ENCODE results near the gene ILKAP.

ILKAP gene

GRCh38 chr2:238203094-238203972 lies at the start of gene ILKAP:
Gene ILKAP (minus strand): TSS chr2:238203695. CDS start chr2:238203553, 142 bp downstream.
- in situ Hi-C loops (cut with HindIII; ENCODE audit: low pct_ligation_motif_present, low pct_unique_long_range_greater_than_20kb, low sequenced_read_pairs) = no loop called here
- peak; percentile 87 for DNase-seq

- no peak for DNase-seq
- in situ Hi-C loops (cut with HindIII; ENCODE audit: low pct_ligation_motif_present, low pct_unique_long_range_greater_than_20kb, low sequenced_read_pairs) = no loop called here
These were observed 49.5 kb upstream of the ILKAP start for GRCh38 chr2:238252766-238253630.

GRCh38 chr2:238251986-238252385 lies 48.5 kb upstream of the ILKAP start:
- in situ Hi-C loops (cut with HindIII; ENCODE audit: low pct_ligation_motif_present, low pct_unique_long_range_greater_than_20kb, low sequenced_read_pairs) = no loop called here
- no peak for DNase-seq

- in situ Hi-C loops (cut with HindIII; ENCODE audit: low pct_ligation_motif_present, low pct_unique_long_range_greater_than_20kb, low sequenced_read_pairs) = no loop called here
- no peak for DNase-seq
These were observed 47.8 kb upstream of the ILKAP start for GRCh38 chr2:238251331-238251730.

GRCh38 chr2:238250896-238251295 lies 47.4 kb upstream of the ILKAP start:
- no peak for DNase-seq
- in situ Hi-C loops (cut with HindIII; ENCODE audit: low pct_ligation_motif_present, low pct_unique_long_range_greater_than_20kb, low sequenced_read_pairs) = no loop called here

GRCh38 chr2:238247841-238248453 lies 44.5 kb upstream of the ILKAP start:
- no peak for DNase-seq
- in situ Hi-C loops (cut with HindIII; ENCODE audit: low pct_ligation_motif_present, low pct_unique_long_range_greater_than_20kb, low sequenced_read_pairs) = no loop called here

GRCh38 chr2:238247002-238247822 lies 43.7 kb upstream of the ILKAP start:
- in situ Hi-C loops (cut with HindIII; ENCODE audit: low pct_ligation_motif_present, low pct_unique_long_range_greater_than_20kb, low sequenced_read_pairs) = no loop called here
- DNase-seq = no peak

GRCh38 chr2:238244151-238244550 lies 40.7 kb upstream of the ILKAP start:
- DNase-seq = no peak
- in situ Hi-C loops (cut with HindIII; ENCODE audit: low pct_ligation_motif_present, low pct_unique_long_range_greater_than_20kb, low sequenced_read_pairs) = no loop called here

- DNase-seq = no peak
These were observed 40.1 kb upstream of the ILKAP start for GRCh38 chr2:238243496-238244076.

GRCh38 chr2:238242731-238243495 lies 39.4 kb upstream of the ILKAP start:
- in situ Hi-C loops (cut with HindIII; ENCODE audit: low pct_ligation_motif_present, low pct_unique_long_range_greater_than_20kb, low sequenced_read_pairs) = no loop called here
- DNase-seq = no peak

More at GRCh38 chr2:238243496-238244076, 40.1 kb upstream of the ILKAP start:
- in situ Hi-C loops (cut with HindIII; ENCODE audit: low pct_ligation_motif_present, low pct_unique_long_range_greater_than_20kb, low sequenced_read_pairs) = no loop called here

GRCh38 chr2:238241970-238242369 lies 38.5 kb upstream of the ILKAP start:
- in situ Hi-C loops (cut with HindIII; ENCODE audit: low pct_ligation_motif_present, low pct_unique_long_range_greater_than_20kb, low sequenced_read_pairs) = no loop called here
- no peak for DNase-seq

GRCh38 chr2:238240757-238241711 lies 37.5 kb upstream of the ILKAP start:
- DNase-seq = peak; percentile 30
- in situ Hi-C loops (cut with HindIII; ENCODE audit: low pct_ligation_motif_present, low pct_unique_long_range_greater_than_20kb, low sequenced_read_pairs) = no loop called here

- DNase-seq = peak; percentile 93
- in situ Hi-C loops (cut with HindIII; ENCODE audit: low pct_ligation_motif_present, low pct_unique_long_range_greater_than_20kb, low sequenced_read_pairs) = no loop called here
These were observed 36.6 kb upstream of the ILKAP start, which contains the start of gene HES6 for GRCh38 chr2:238239863-238240756. Gene HES6 (minus strand): TSS chr2:238240038. CDS start chr2:238239905, 133 bp downstream.

GRCh38 chr2:238239543-238239862 lies 36.0 kb upstream of the ILKAP start:
- peak; percentile 34 for DNase-seq

GRCh38 chr2:238238766-238239542 lies 35.5 kb upstream of the ILKAP start:
- DNase-seq = no peak

More at GRCh38 chr2:238239543-238239862, 36.0 kb upstream of the ILKAP start:
- in situ Hi-C loops (cut with HindIII; ENCODE audit: low pct_ligation_motif_present, low pct_unique_long_range_greater_than_20kb, low sequenced_read_pairs) = no loop called here

More at GRCh38 chr2:238238766-238239542, 35.5 kb upstream of the ILKAP start:
- in situ Hi-C loops (cut with HindIII; ENCODE audit: low pct_ligation_motif_present, low pct_unique_long_range_greater_than_20kb, low sequenced_read_pairs) = no loop called here

Measured in ACHN (cell line).